ENCODE data around the gene SHANK3.

DNA sequence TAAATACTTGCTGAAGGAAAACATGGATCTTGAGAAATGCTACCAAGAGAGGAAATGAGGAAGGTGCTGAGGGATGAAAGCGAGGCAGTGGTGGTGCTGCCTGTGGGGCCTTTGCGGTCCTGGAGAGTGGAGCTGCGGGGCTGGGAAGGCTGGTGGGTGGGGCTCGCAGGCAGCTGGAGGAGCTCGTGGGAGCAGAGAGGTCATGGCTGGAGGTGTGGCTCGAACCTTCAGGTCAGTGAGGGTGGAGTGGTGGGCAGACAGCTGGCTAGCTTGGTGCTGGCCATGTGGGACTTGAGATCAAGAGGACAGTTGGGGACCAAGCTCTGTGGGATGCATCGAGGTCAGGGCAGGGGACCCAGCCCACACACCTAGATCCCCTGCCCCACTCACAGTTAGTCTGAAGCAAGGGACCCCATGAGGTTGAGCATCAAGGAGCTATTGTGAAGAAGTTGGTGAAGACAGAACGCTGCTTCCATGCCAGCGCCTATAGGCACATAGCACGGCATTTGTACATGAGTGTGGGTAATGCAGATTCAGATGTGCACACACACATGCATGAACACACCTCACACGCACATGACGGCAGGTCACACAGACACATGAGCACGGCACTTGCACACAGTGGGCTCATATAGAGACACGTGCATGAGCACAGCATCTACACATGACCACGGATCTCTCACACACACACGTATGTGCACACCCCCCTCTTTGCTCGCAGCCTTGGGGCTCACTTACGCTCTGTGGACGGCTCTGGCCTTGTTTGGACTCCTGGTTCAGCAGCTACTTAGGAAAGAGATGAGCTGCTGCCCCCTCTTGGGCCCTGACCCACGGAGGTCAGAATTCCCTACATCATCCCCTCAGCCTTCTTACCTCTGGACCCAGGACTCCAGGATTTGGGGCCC is 30.4 kb downstream of the SHANK3 start:
- no peak for TF ChIP-seq CTCF (IDR thresholded peaks at IDR 0.05)
- no peak for TF ChIP-seq POLR2A (IDR thresholded peaks at IDR 0.05)
